ENCODE results near the gene RPUSD2. TPM values are rescaled to one million over a fixed set of nuclear protein-coding genes. Genes with fewer than 3 reads are reported as not detected.

Gene RPUSD2, protein sequence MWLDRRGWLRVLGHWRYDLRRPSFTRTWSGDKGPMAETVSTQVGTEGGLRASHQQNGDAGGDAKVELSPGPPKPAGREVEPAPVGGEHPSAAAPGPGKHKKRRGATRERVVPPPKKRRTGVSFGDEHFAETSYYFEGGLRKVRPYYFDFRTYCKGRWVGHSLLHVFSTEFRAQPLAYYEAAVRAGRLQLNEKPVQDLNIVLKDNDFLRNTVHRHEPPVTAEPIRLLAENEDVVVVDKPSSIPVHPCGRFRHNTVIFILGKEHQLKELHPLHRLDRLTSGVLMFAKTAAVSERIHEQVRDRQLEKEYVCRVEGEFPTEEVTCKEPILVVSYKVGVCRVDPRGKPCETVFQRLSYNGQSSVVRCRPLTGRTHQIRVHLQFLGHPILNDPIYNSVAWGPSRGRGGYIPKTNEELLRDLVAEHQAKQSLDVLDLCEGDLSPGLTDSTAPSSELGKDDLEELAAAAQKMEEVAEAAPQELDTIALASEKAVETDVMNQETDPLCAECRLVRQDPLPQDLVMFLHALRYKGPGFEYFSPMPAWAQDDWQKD
- 10 to 100 TPM; 10.9 to 12.6 TPM for total RNA-seq

DNA sequence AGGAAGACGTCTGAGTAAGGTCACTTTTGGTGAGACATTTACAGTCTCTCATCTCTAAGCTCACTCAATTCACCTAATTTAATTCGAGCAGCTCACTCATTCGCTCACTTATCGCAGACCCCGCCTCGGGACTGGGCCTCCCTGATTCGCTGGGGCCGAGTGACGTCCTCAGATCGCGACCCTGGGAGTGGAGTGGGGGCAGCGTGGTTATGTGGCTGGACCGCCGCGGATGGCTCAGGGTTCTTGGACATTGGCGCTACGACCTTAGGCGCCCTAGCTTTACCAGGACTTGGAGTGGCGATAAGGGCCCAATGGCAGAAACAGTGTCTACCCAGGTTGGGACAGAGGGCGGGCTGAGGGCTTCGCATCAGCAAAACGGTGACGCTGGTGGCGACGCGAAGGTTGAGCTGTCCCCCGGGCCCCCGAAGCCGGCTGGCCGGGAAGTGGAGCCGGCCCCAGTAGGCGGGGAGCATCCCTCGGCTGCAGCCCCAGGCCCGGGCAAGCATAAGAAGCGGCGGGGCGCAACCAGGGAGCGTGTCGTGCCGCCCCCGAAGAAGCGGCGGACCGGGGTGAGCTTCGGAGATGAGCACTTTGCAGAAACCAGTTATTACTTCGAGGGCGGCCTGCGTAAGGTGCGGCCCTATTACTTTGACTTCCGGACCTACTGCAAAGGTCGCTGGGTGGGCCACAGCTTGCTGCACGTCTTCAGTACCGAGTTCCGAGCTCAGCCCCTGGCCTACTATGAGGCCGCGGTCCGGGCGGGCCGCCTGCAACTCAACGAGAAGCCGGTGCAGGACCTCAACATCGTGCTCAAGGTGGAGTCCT lies at the start of gene RPUSD2:
Gene RPUSD2 (plus strand): TSS at position 171 of the 825 bp plus-strand sequence. CDS start 39 bp downstream, at position 210.
- CTCF ChIA-PET, result interaction anchor here (0.6 to 1.2 kb wide), 11 partner anchors 13 to 662 kb away, joined by 3 to 6 read pairs (median 4); partner anchors contain the start of genes BAHD1 and CHP1
- intact Hi-C loops (cut with micrococcal nuclease), result loop anchor here (1.0 to 5.0 kb wide), 6 partner anchors 25 to 548 kb away; partner anchors contain the start of genes DNAJC17, INO80, KNL1 and RAD51
- Mint-ChIP-seq H3K27ac (peak within 1 kb of the TSS; percentile 92), H3K36me3 (ENCODE audit: low read depth) (peaks cover 8% of the 10 kb centered on the region), H3K9me3 (no peaks in the 10 kb centered on the region), H3K4me1 (ENCODE audit: low read depth) (peaks cover 50% of the 10 kb centered on the region), H3K27me3 (ENCODE audit: low read depth) (no peaks in the 10 kb centered on the region), H3K4me3 (peak within 1 kb of the TSS; percentile 99)
- peak; percentile 97 for DNase-seq

DNA sequence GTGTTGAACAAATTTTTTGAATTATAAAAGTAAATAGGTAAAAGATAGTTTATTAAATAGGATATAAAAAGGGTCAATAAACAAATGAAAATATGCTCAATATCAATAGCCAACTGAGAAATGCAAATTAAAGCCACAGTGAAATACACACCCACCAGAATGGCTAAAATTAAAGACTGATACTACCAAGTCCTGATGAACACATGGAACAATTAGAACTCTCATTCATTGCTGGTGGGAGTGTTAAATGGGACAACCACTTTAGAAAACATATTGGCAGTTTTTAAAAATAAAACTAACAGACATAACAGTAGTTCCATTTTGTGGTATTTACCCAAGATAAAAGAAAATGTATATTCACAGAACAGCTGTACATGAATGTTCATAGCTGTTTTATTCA lies 45.5 kb upstream of the RPUSD2 start:
- no peak overlapping the region for H3K27ac Mint-ChIP-seq
- H3K4me1 Mint-ChIP-seq (ENCODE audit: low read depth), result peaks cover 3% of the 10 kb centered on the region
- intact Hi-C loops (cut with micrococcal nuclease), result loop anchor here (5.0 kb wide), 1 partner anchor 154 kb away; no protein-coding TSS in a partner anchor
- CTCF ChIA-PET, result interaction anchor here (1.0 kb wide), 1 partner anchor 154 kb away, joined by 3 read pairs; no protein-coding TSS in a partner anchor
- no peak for DNase-seq
- no peaks in the 10 kb centered on the region for H3K9me3 Mint-ChIP-seq
- H3K36me3 Mint-ChIP-seq (ENCODE audit: low read depth), result peaks cover 1% of the 10 kb centered on the region
- no peaks in the 10 kb centered on the region for H3K27me3 Mint-ChIP-seq (ENCODE audit: low read depth)
- no peak overlapping the region for H3K4me3 Mint-ChIP-seq

DNA sequence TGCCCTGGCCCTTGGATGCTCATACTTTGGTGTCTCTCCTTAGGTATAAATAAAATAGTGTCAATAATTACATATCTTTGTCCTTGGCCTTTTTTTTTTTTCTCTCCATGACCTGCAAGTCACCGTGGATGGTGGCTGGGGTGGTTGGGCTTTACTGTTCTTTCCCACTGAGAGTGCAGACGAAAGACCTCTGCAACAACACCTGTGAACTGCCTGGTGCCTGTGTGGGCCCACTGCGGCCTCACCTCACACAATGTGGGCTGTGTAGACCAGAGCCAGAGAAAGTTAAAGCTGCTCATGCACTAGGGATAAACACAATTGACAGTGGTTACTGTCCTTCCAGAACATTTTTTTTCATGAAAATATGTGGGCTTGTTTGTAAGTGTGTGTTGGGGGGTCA lies 43.2 kb upstream of the RPUSD2 start:
- Mint-ChIP-seq H3K4me3 (no peak overlapping the region), H3K27me3 (ENCODE audit: low read depth) (no peaks in the 10 kb centered on the region), H3K4me1 (ENCODE audit: low read depth) (no peaks in the 10 kb centered on the region), H3K36me3 (ENCODE audit: low read depth) (peaks cover 1% of the 10 kb centered on the region), H3K27ac (no peak overlapping the region), H3K9me3 (no peaks in the 10 kb centered on the region)
- CTCF ChIA-PET, result interaction anchor here (0.5 kb wide), 1 partner anchor 124 kb away, joined by 4 read pairs; no protein-coding TSS in a partner anchor
- no peak for DNase-seq
- intact Hi-C loops (cut with micrococcal nuclease), result no loop called here

DNA sequence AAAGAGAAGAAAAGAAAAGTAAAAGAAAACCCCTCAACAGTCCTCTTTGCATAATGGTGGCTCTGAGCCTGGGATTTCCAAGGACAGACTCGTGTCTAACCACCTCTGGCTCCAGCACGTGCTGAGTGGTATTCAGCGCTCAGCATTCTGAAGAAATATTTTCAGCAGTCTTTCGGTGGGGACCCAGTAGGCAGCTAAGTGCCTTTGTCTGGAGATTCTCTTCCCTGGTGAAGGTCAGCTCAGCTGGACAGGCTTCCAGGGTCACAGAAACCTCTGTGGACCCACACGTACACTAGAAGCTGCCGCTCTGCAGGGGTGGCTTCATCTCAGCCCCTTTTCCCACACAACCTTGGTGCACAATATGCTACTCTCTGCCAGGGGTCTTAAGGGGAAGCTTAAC lies 40.3 kb upstream of the RPUSD2 start:
- Mint-ChIP-seq H3K27ac (no peak overlapping the region), H3K36me3 (ENCODE audit: low read depth) (peaks cover 1% of the 10 kb centered on the region), H3K27me3 (ENCODE audit: low read depth) (no peaks in the 10 kb centered on the region), H3K4me1 (ENCODE audit: low read depth) (no peaks in the 10 kb centered on the region), H3K4me3 (no peak overlapping the region), H3K9me3 (no peaks in the 10 kb centered on the region)
- intact Hi-C loops (cut with micrococcal nuclease), result no loop called here
- CTCF ChIA-PET, result no interaction called here
- no peak for DNase-seq

DNA sequence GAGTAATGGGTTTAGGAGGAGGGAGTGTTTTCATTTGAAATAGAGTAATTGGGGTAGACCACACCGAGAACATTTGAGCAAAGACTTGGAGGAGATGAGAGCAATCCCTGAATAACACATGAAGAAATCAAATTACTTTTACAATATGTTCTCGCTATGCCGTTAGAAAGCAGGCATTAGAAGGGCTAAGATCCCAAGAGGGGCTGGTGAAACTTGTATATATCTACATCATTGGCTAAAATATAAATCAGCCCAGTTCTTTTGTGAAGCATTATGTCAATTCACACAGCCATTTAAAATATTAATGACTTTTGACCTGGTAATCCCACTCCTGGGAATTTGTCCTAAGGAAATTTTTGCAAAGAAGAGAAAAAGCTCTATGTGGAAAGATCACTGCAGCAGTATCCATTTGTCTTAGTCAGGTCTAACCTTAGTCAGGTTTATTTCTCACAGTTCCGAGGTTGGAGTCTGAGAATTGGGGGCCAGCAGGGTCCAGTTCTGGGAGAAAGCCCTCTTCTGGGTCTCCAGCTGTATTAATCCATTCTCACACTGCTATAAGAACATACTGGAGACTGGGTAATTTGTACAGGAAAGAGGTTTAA lies 35.2 kb upstream of the RPUSD2 start:
- DNase-seq, result no peak
- Mint-ChIP-seq H3K4me3 (no peak overlapping the region), H3K9me3 (no peaks in the 10 kb centered on the region), H3K36me3 (ENCODE audit: low read depth) (no peaks in the 10 kb centered on the region), H3K27me3 (ENCODE audit: low read depth) (no peaks in the 10 kb centered on the region), H3K4me1 (ENCODE audit: low read depth) (no peaks in the 10 kb centered on the region), H3K27ac (no peak overlapping the region)
- intact Hi-C loops (cut with micrococcal nuclease), result no loop called here
- CTCF ChIA-PET, result interaction anchor here (1.2 kb wide), 1 partner anchor 34 kb away, joined by 3 read pairs; no protein-coding TSS in a partner anchor

DNA sequence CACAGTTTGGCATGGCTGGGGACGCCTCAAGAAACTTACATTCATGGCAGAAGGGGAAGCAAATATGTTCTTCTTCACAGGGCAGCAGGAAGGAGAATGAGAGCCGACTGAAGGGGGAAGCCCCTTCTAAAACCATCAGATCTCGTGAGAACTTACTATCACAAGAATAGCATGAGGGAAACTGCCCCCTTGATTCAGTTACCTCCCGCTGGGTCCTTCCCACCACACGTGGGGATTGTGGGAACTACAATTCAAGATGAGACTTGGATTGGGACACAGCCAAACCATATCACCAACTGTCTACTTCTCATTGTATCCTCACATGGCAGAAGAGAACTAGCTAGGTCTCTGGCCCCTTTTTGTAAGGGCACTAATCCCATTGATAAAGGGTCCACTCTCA lies 34.7 kb upstream of the RPUSD2 start:
- no peaks in the 10 kb centered on the region for H3K36me3 Mint-ChIP-seq (ENCODE audit: low read depth)
- no peak for DNase-seq
- CTCF ChIA-PET, result no interaction called here
- H3K27ac Mint-ChIP-seq, result no peak overlapping the region
- H3K4me1 Mint-ChIP-seq (ENCODE audit: low read depth), result no peaks in the 10 kb centered on the region
- intact Hi-C loops (cut with micrococcal nuclease), result no loop called here
- no peaks in the 10 kb centered on the region for H3K27me3 Mint-ChIP-seq (ENCODE audit: low read depth)
- no peak overlapping the region for H3K4me3 Mint-ChIP-seq
- H3K9me3 Mint-ChIP-seq, result no peaks in the 10 kb centered on the region

DNA sequence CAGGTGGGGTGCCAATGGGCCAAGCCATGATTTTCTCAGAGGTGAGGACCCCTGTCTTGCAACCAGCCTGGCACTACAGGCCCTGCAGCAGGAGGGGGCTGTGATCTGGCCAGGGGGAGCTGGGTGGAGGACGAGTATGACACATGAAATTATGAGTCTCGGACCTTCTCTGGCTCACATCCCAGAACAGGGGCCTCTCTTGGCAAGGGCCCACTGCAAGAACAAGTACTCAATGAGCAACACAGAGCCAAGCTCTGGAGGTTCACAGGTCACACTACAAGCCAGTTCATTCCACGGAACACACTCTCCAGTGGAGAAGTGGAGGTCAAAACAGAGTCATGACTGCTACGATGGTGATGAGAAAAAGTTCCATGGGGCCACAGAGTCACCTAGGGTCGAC lies 32.6 kb upstream of the RPUSD2 start:
- H3K27ac Mint-ChIP-seq, result no peak overlapping the region
- intact Hi-C loops (cut with micrococcal nuclease), result no loop called here
- H3K4me1 Mint-ChIP-seq (ENCODE audit: low read depth), result no peaks in the 10 kb centered on the region
- no peak for DNase-seq
- H3K9me3 Mint-ChIP-seq, result no peaks in the 10 kb centered on the region
- peaks cover 2% of the 10 kb centered on the region for H3K36me3 Mint-ChIP-seq (ENCODE audit: low read depth)
- H3K27me3 Mint-ChIP-seq (ENCODE audit: low read depth), result no peaks in the 10 kb centered on the region
- H3K4me3 Mint-ChIP-seq, result no peak overlapping the region
- CTCF ChIA-PET, result no interaction called here

DNA sequence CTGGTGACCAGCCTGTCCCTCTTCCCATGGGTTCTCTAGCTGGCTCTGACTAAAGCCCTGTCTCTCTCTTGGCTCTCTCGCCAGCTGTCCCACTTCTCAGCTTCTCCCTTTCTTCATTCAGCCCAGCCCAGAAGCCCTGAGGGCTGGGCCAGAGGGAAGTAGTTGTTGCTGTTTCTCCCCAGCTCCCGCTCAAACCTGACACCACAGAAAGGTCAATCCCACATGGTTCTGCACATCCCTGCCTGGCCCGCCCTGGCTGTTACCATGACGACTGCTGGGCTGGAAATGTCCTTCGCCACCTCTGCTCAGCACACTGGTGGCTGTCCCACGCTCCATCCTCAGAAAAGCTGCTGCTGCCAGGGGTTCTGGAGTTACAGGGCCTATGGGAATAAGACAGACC lies 30.1 kb upstream of the RPUSD2 start:
- Mint-ChIP-seq H3K36me3 (ENCODE audit: low read depth) (peaks cover 2% of the 10 kb centered on the region), H3K27ac (no peak overlapping the region), H3K27me3 (ENCODE audit: low read depth) (no peaks in the 10 kb centered on the region), H3K4me1 (ENCODE audit: low read depth) (peaks cover 2% of the 10 kb centered on the region), H3K4me3 (no peak overlapping the region), H3K9me3 (no peaks in the 10 kb centered on the region)
- CTCF ChIA-PET, result no interaction called here
- no peak for DNase-seq
- intact Hi-C loops (cut with micrococcal nuclease), result no loop called here

DNA sequence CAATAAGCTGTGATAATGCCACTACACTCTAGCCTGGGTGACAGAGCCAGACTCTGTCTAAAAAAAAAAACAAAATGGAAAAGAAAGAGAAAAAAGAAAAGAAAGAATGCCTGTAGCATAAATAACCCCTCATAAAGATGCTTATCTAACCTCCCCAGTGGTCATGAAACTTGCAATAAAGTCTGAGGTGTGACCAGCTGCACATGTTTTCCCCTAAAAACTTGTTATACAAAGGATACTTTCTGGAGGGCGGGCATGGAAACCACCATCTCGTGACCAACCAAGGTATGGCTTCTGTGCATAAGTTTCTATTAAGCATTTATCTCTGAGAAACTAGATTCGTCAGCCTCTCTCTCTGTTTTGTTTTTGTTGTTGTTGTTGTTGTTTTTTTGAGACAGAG lies 26.0 kb upstream of the RPUSD2 start:
- H3K27ac Mint-ChIP-seq, result no peak overlapping the region
- peaks cover 2% of the 10 kb centered on the region for H3K4me1 Mint-ChIP-seq (ENCODE audit: low read depth)
- intact Hi-C loops (cut with micrococcal nuclease), result no loop called here
- no peak for DNase-seq
- no peak overlapping the region for H3K4me3 Mint-ChIP-seq
- no peaks in the 10 kb centered on the region for H3K9me3 Mint-ChIP-seq
- H3K27me3 Mint-ChIP-seq (ENCODE audit: low read depth), result no peaks in the 10 kb centered on the region
- H3K36me3 Mint-ChIP-seq (ENCODE audit: low read depth), result peaks cover 7% of the 10 kb centered on the region
- CTCF ChIA-PET, result no interaction called here

DNA sequence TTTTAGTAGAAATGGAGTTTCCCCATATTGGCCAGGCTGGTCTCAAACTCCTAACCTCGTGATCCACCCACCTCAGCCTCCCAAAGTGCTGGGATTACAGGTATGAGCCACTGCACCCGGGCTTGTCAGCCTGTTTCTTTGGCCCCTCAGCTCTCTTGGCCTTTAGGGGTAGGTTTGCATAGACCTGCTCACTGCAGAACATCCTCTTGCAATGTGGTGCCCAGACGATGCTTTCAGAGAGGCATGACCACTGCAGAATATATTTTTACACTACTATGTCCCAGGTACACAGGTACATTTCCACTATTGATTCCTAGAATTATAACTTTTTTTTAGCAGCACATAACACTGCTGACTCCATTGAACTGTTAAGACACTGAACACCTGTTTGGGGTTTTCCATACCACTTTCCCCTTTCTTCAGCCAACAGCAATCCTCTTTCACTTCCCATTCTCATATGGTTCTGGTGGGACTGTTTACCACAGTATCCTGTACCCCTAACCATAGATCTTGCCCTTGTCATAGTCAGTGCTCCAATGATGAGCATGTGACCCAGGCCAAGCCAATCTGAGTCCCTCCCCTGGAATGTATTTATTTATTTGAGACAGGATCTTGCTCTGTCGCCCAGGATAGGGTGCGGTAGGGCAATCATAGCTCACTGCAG lies 25.3 kb upstream of the RPUSD2 start:
- Mint-ChIP-seq H3K4me1 (ENCODE audit: low read depth) (peaks cover 2% of the 10 kb centered on the region), H3K36me3 (ENCODE audit: low read depth) (peaks cover 8% of the 10 kb centered on the region), H3K4me3 (no peak overlapping the region), H3K27ac (no peak overlapping the region), H3K27me3 (ENCODE audit: low read depth) (no peaks in the 10 kb centered on the region), H3K9me3 (no peaks in the 10 kb centered on the region)
- CTCF ChIA-PET, result interaction anchor here (0.8 kb wide), 1 partner anchor 85 kb away, joined by 3 read pairs; no protein-coding TSS in a partner anchor
- DNase-seq, result no peak
- intact Hi-C loops (cut with micrococcal nuclease), result no loop called here

DNA sequence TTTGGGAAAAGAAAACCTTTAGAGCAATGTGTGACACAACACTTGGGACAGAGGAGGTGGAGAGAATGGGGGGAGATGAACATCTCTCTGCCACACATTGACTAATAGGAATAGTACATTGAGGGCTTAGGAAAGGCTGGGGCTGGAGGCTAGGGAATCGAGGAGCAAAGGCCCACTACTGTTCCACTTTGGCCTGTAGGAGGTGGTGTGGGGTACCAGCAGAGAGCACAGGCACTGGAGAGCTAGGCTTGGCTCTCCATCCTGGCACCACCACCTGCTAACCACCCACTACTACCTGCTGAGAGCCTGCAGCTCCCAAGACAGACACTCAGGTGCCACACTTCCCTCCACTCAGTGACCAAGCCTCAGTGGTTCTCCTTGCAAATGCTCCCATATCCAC lies 23.6 kb upstream of the RPUSD2 start:
- Mint-ChIP-seq H3K27me3 (ENCODE audit: low read depth) (no peaks in the 10 kb centered on the region), H3K4me3 (no peak overlapping the region), H3K4me1 (ENCODE audit: low read depth) (peaks cover 2% of the 10 kb centered on the region), H3K9me3 (no peaks in the 10 kb centered on the region), H3K27ac (no peak overlapping the region), H3K36me3 (ENCODE audit: low read depth) (peaks cover 8% of the 10 kb centered on the region)
- intact Hi-C loops (cut with micrococcal nuclease), result no loop called here
- DNase-seq, result no peak
- CTCF ChIA-PET, result no interaction called here

Measured in activated naive CD4-positive, alpha-beta T cell treated with anti-CD3 and anti-CD28 coated beads for 36 hours (primary cell).